Sigmoid colon (tissue), 4 donors: ENCODE data around the gene ARHGAP30.

Experiments
- CTCF ChIP-seq, 4 experiments: fragments of 450-650 bp in 3 of 4; fragments of 200-600 bp in 1 of 4; IDR thresholded peaks; one replicate each; pipeline ENCODE4 v1.5.1; 2016 to 2019; ENCODE audit warnings: antibody characterized with exemption in 4 of 4, mild to moderate bottlenecking in 3 of 4, moderate library complexity in 2 of 4
- POLR2A ChIP-seq, 2 donors: fragments of 450-650 bp; IDR thresholded peaks; one replicate each; pipeline ENCODE4 v1.6.1; 2016; ENCODE audit warnings: antibody characterized with exemption in 2 of 2, mild to moderate bottlenecking in 2 of 2, moderate library complexity in 2 of 2
- POLR2AphosphoS5 ChIP-seq, 4 donors: sonication (generic); formaldehyde crosslinking; IDR thresholded peaks; one replicate each; pipeline ENCODE4 v1.6.1; 2017; ENCODE audit warnings: antibody characterized with exemption in 4 of 4

- TF ChIP-seq POLR2AphosphoS5 (IDR thresholded peaks at IDR 0.05) (no peak), CTCF (IDR thresholded peaks at IDR 0.05) (no peak), POLR2A (IDR thresholded peaks at IDR 0.05) (no peak)
Measured at GRCh38 chr1:161061419-161061818, 8.3 kb downstream of the ARHGAP30 start.
